Measurements from ENCODE around the gene RND1.

- TF ChIP-seq, protein P1, sequence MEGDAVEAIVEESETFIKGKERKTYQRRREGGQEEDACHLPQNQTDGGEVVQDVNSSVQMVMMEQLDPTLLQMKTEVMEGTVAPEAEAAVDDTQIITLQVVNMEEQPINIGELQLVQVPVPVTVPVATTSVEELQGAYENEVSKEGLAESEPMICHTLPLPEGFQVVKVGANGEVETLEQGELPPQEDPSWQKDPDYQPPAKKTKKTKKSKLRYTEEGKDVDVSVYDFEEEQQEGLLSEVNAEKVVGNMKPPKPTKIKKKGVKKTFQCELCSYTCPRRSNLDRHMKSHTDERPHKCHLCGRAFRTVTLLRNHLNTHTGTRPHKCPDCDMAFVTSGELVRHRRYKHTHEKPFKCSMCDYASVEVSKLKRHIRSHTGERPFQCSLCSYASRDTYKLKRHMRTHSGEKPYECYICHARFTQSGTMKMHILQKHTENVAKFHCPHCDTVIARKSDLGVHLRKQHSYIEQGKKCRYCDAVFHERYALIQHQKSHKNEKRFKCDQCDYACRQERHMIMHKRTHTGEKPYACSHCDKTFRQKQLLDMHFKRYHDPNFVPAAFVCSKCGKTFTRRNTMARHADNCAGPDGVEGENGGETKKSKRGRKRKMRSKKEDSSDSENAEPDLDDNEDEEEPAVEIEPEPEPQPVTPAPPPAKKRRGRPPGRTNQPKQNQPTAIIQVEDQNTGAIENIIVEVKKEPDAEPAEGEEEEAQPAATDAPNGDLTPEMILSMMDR (IDR thresholded peaks at IDR 0.05; ENCODE audit: poor library complexity, severe bottlenecking) = no peak
- TF ChIP-seq EZH2 (IDR thresholded peaks at IDR 0.05; ENCODE audit: borderline replicate concordance, insufficient read depth, low read length, poor library complexity, severe bottlenecking) = no peak
- no peak for TF ChIP-seq POLR2AphosphoS5 (IDR thresholded peaks at IDR 0.05)
- TF ChIP-seq EP300 (conservative IDR thresholded peaks at IDR 0.05; ENCODE audit: poor library complexity, severe bottlenecking) = no peak
- TF ChIP-seq, protein P2, sequence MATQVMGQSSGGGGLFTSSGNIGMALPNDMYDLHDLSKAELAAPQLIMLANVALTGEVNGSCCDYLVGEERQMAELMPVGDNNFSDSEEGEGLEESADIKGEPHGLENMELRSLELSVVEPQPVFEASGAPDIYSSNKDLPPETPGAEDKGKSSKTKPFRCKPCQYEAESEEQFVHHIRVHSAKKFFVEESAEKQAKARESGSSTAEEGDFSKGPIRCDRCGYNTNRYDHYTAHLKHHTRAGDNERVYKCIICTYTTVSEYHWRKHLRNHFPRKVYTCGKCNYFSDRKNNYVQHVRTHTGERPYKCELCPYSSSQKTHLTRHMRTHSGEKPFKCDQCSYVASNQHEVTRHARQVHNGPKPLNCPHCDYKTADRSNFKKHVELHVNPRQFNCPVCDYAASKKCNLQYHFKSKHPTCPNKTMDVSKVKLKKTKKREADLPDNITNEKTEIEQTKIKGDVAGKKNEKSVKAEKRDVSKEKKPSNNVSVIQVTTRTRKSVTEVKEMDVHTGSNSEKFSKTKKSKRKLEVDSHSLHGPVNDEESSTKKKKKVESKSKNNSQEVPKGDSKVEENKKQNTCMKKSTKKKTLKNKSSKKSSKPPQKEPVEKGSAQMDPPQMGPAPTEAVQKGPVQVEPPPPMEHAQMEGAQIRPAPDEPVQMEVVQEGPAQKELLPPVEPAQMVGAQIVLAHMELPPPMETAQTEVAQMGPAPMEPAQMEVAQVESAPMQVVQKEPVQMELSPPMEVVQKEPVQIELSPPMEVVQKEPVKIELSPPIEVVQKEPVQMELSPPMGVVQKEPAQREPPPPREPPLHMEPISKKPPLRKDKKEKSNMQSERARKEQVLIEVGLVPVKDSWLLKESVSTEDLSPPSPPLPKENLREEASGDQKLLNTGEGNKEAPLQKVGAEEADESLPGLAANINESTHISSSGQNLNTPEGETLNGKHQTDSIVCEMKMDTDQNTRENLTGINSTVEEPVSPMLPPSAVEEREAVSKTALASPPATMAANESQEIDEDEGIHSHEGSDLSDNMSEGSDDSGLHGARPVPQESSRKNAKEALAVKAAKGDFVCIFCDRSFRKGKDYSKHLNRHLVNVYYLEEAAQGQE (IDR thresholded peaks at IDR 0.05; ENCODE audit: borderline replicate concordance) = no peak
- TF ChIP-seq MXI1 (conservative IDR thresholded peaks at IDR 0.05; ENCODE audit: poor library complexity, severe bottlenecking) = no peak
- no peak for TF ChIP-seq RAD21 (conservative IDR thresholded peaks at IDR 0.05)
Observed at GRCh38 chr12:48812389-48812788, 53.3 kb downstream of the RND1 start.
